ENCODE measurements around the gene MIER3. TPM values are rescaled to one million over a fixed set of nuclear protein-coding genes. Genes with fewer than 3 reads are reported as not detected.

The MIER3 gene
- total RNA-seq, 1 donor from 2014 or later, result 30.0 TPM

DNA sequence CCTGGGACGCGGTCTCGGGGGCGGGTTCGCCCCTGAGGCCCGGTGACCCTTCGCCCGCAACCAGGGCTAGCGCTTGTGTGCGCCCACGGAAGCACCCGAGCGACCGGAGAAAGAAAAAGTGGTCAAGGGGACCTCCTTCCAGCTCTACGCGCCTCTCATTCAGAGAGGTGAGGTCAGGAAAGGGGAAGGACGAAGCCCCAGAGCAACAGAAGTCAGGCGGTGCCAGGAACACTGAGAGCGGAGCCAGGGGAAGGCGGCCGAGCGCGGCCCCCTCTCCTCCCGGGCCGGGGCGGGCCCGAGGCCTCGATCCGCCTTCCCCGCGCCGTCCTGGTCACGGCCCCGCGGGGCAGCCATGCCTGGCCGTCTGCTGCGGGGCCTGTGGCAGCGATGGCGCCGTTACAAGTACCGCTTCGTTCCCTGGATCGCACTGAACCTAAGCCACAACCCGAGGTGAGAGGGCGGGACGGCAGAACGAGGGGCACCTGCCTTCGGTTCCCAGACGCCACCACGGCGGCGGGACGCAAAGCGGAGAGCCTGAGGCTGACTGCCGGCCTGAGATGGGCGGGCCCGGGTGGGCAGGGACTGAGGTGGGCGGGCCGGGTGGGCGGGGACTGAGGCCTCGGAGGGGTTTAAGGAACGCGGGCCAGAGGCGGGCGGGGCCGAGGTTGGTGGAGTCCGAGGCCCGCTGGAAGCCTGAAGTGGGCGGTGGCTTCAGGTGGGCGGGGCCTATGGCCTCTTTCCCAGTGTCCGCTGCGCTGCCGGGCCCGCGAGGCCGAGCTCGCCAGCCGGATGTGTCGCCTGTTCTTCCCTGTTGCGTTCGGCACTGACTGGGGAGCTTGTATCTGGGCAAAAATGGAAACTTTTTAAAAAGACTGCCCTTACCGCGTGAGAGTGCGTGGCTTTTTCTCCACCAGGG, 42.4 kb downstream of the MIER3 start, which contains the start of gene SETD9:
Gene SETD9, plus strand, starts transcription at position 303 of the 916 bp plus-strand sequence. Its CDS starts 50 bp downstream, at position 353.
- Mint-ChIP-seq H3K4me1 (ENCODE audit: low read depth, unreplicated experiment) (peaks cover 8% of the 10 kb centered on the region), H3K9me3 (ENCODE audit: unreplicated experiment) (no peaks in the 10 kb centered on the region), H3K27ac (ENCODE audit: unreplicated experiment) (peak within 1 kb of the TSS; percentile 93), H3K27me3 (ENCODE audit: low read depth, unreplicated experiment) (no peaks in the 10 kb centered on the region), H3K36me3 (ENCODE audit: low read depth, unreplicated experiment) (no peaks in the 10 kb centered on the region), H3K4me3 (ENCODE audit: unreplicated experiment) (peak within 1 kb of the TSS; percentile 86)
- DNase-seq (ENCODE audit: low read depth) (peak; percentile 88), FAIRE-seq (no peak)
- H3K36me3 ChIP-seq (ENCODE audit: insufficient read depth, low read length), result no peaks in the 10 kb centered on the region
- TF ChIP-seq EZH2 (IDR thresholded peaks at IDR 0.05; ENCODE audit: insufficient read depth, low read length), result no peak
- TF ChIP-seq, protein P1, sequence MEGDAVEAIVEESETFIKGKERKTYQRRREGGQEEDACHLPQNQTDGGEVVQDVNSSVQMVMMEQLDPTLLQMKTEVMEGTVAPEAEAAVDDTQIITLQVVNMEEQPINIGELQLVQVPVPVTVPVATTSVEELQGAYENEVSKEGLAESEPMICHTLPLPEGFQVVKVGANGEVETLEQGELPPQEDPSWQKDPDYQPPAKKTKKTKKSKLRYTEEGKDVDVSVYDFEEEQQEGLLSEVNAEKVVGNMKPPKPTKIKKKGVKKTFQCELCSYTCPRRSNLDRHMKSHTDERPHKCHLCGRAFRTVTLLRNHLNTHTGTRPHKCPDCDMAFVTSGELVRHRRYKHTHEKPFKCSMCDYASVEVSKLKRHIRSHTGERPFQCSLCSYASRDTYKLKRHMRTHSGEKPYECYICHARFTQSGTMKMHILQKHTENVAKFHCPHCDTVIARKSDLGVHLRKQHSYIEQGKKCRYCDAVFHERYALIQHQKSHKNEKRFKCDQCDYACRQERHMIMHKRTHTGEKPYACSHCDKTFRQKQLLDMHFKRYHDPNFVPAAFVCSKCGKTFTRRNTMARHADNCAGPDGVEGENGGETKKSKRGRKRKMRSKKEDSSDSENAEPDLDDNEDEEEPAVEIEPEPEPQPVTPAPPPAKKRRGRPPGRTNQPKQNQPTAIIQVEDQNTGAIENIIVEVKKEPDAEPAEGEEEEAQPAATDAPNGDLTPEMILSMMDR (IDR thresholded peaks at IDR 0.05; ENCODE audit: insufficient read depth, low read depth, low read length), result no peak
- H4K20me1 ChIP-seq (ENCODE audit: insufficient read depth, low read length), result no peaks in the 10 kb centered on the region
- H3K27ac ChIP-seq (ENCODE audit: low read depth, low read length), result peak within 1 kb of the TSS; percentile 92
- H3K79me2 ChIP-seq (ENCODE audit: insufficient read depth, low read length), result no peaks in the 10 kb centered on the region
- peak within 1 kb of the TSS; percentile 91 for H3K9ac ChIP-seq (ENCODE audit: low read length)
- H2AFZ ChIP-seq (ENCODE audit: low read depth, low read length), result peak within 1 kb of the TSS; percentile 95
- peaks cover 13% of the 10 kb centered on the region for H3K4me1 ChIP-seq (ENCODE audit: insufficient read depth, low read length)
- peak within 1 kb of the TSS; percentile 74 for H3K4me3 ChIP-seq (ENCODE audit: insufficient read depth, low read depth, low read length)
- no peaks in the 10 kb centered on the region for H3K27me3 ChIP-seq (ENCODE audit: insufficient read depth, low read length)
- H3K4me2 ChIP-seq (ENCODE audit: low read length), result peak within 1 kb of the TSS; percentile 91
- no peaks in the 10 kb centered on the region for H3K9me3 ChIP-seq (ENCODE audit: insufficient read depth, low read depth, low read length)

DNA sequence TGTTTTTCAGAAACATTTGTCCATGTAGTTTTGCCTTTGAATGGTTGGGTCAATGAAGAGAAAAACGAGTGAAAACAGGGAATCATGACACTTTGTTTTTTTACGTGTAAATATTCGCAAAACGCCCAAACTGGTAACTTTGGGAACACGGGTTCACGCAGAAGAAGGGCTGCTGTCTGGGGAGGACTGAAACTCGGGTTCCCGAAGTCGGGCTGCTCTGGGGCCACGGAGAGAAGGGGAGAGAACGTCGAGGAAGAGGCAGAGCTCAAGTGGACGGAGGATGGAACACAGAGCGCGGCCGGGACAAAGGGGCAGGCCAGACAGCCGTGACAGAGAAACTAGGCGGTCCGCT, 43.0 kb downstream of the MIER3 start:
- H3K36me3 Mint-ChIP-seq (ENCODE audit: low read depth, unreplicated experiment), result no peaks in the 10 kb centered on the region
- peaks cover under 1% of the 10 kb centered on the region for H3K27me3 Mint-ChIP-seq (ENCODE audit: low read depth, unreplicated experiment)
- DNase-seq (ENCODE audit: low read depth) (no peak), FAIRE-seq (no peak)
- Histone ChIP-seq H3K9me3 (ENCODE audit: insufficient read depth, low read depth, low read length) (no peaks in the 10 kb centered on the region), H3K36me3 (ENCODE audit: insufficient read depth, low read length) (no peaks in the 10 kb centered on the region), H4K20me1 (ENCODE audit: insufficient read depth, low read length) (no peaks in the 10 kb centered on the region), H3K27ac (ENCODE audit: low read depth, low read length) (peak overlapping the region; percentile 91), H3K4me3 (ENCODE audit: insufficient read depth, low read depth, low read length) (peak overlapping the region; percentile 74), H3K79me2 (ENCODE audit: insufficient read depth, low read length) (no peaks in the 10 kb centered on the region), H2AFZ (ENCODE audit: low read depth, low read length) (peak overlapping the region; percentile 95), H3K4me2 (ENCODE audit: low read length) (peak overlapping the region; percentile 91), H3K9ac (ENCODE audit: low read length) (peak overlapping the region; percentile 88), H3K27me3 (ENCODE audit: insufficient read depth, low read length) (no peaks in the 10 kb centered on the region), H3K4me1 (ENCODE audit: insufficient read depth, low read length) (peaks cover 13% of the 10 kb centered on the region)
- H3K9me3 Mint-ChIP-seq (ENCODE audit: unreplicated experiment), result no peaks in the 10 kb centered on the region
- TF ChIP-seq, protein P1 (IDR thresholded peaks at IDR 0.05; ENCODE audit: insufficient read depth, low read depth, low read length), result no peak
- peak overlapping the region; percentile 93 for H3K27ac Mint-ChIP-seq (ENCODE audit: unreplicated experiment)
- H3K4me3 Mint-ChIP-seq (ENCODE audit: unreplicated experiment), result peak overlapping the region; percentile 86
- peaks cover 8% of the 10 kb centered on the region for H3K4me1 Mint-ChIP-seq (ENCODE audit: low read depth, unreplicated experiment)
